ENCODE data around the gene ZHX3.

The ZHX3 gene, protein sequence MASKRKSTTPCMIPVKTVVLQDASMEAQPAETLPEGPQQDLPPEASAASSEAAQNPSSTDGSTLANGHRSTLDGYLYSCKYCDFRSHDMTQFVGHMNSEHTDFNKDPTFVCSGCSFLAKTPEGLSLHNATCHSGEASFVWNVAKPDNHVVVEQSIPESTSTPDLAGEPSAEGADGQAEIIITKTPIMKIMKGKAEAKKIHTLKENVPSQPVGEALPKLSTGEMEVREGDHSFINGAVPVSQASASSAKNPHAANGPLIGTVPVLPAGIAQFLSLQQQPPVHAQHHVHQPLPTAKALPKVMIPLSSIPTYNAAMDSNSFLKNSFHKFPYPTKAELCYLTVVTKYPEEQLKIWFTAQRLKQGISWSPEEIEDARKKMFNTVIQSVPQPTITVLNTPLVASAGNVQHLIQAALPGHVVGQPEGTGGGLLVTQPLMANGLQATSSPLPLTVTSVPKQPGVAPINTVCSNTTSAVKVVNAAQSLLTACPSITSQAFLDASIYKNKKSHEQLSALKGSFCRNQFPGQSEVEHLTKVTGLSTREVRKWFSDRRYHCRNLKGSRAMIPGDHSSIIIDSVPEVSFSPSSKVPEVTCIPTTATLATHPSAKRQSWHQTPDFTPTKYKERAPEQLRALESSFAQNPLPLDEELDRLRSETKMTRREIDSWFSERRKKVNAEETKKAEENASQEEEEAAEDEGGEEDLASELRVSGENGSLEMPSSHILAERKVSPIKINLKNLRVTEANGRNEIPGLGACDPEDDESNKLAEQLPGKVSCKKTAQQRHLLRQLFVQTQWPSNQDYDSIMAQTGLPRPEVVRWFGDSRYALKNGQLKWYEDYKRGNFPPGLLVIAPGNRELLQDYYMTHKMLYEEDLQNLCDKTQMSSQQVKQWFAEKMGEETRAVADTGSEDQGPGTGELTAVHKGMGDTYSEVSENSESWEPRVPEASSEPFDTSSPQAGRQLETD

DNA sequence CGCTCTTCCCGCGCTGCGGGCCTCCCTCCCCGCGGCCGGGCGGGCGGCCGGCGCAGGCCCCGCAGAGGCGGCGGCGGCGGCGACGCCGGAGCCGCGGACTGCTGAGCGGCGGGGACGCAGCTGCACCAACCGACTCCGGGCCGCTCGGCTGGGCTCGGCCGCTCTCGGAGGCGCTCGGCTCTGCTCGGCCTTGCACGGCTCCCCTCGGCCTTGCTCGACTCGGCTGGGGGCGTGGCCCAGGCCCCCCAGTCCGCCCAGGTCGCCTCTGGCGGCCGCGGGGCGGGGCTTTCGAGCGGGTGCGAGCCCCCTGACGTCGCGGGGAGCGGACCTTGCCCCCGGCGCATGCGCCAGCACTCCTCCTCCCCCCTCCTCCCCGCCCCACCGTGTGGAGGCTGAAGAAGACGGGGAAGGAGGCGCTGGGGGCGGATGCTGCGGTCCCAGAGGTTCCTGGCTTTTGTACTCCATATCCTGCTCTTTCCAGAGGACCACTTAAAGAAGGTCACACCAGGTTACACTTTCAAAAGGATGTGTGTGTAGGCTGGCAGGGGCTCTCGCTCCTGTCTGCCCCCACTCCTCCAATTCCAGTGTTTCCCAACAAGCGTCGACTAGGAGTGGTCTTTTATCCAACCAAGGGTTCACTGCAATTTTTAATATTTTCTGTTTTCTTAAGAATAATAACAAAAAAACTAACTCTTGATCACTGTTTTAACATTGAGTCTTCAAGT, at the start of gene ZHX3:
Gene ZHX3, minus strand, starts transcription at position 186 of the 725 bp plus-strand sequence. CDS start 112,815 bp downstream, outside the sequence.
- Histone ChIP-seq H3K27me3 (replicated peaks) (no peaks in the 10 kb centered on the region), H3K4me3 (ENCODE audit: low read depth, low read length) (peak within 1 kb of the TSS; percentile 72), H3K27ac (peak within 1 kb of the TSS; percentile 89), H3K36me3 (replicated peaks) (no peaks in the 10 kb centered on the region)
- in situ Hi-C loops (cut with HindIII; ENCODE audit: low pct_ligation_motif_present, low sequenced_read_pairs): no loop called here
- peak; percentile 89 for DNase-seq
- TF ChIP-seq, protein P1, sequence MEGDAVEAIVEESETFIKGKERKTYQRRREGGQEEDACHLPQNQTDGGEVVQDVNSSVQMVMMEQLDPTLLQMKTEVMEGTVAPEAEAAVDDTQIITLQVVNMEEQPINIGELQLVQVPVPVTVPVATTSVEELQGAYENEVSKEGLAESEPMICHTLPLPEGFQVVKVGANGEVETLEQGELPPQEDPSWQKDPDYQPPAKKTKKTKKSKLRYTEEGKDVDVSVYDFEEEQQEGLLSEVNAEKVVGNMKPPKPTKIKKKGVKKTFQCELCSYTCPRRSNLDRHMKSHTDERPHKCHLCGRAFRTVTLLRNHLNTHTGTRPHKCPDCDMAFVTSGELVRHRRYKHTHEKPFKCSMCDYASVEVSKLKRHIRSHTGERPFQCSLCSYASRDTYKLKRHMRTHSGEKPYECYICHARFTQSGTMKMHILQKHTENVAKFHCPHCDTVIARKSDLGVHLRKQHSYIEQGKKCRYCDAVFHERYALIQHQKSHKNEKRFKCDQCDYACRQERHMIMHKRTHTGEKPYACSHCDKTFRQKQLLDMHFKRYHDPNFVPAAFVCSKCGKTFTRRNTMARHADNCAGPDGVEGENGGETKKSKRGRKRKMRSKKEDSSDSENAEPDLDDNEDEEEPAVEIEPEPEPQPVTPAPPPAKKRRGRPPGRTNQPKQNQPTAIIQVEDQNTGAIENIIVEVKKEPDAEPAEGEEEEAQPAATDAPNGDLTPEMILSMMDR (IDR thresholded peaks at IDR 0.05; ENCODE audit: low read depth, low read length, missing control alignments): no peak

DNA sequence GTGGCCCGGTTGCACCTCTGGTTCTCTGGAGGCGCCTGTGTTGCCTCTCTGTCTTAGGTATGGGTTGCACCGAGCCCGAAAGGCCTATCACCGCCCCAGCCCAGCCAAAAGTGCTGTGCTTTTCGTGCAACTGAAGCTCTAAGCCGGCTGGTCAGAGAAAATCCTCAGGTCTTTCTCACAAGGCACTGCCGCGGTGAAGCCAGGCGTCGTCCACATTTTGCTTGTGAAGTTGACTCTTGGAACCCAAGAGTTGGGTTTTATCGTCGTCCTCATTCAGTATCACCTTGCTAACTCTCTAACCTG, 49.8 kb upstream of the ZHX3 start:
- no peak for DNase-seq
- Histone ChIP-seq H3K36me3 (replicated peaks) (no peaks in the 10 kb centered on the region), H3K27ac (no peak overlapping the region), H3K4me3 (ENCODE audit: low read depth, low read length) (no peak overlapping the region), H3K27me3 (replicated peaks) (peaks cover 33% of the 10 kb centered on the region)
- in situ Hi-C loops (cut with HindIII; ENCODE audit: low pct_ligation_motif_present, low sequenced_read_pairs): no loop called here
- TF ChIP-seq, protein P1 (IDR thresholded peaks at IDR 0.05; ENCODE audit: low read depth, low read length, missing control alignments): no peak

DNA sequence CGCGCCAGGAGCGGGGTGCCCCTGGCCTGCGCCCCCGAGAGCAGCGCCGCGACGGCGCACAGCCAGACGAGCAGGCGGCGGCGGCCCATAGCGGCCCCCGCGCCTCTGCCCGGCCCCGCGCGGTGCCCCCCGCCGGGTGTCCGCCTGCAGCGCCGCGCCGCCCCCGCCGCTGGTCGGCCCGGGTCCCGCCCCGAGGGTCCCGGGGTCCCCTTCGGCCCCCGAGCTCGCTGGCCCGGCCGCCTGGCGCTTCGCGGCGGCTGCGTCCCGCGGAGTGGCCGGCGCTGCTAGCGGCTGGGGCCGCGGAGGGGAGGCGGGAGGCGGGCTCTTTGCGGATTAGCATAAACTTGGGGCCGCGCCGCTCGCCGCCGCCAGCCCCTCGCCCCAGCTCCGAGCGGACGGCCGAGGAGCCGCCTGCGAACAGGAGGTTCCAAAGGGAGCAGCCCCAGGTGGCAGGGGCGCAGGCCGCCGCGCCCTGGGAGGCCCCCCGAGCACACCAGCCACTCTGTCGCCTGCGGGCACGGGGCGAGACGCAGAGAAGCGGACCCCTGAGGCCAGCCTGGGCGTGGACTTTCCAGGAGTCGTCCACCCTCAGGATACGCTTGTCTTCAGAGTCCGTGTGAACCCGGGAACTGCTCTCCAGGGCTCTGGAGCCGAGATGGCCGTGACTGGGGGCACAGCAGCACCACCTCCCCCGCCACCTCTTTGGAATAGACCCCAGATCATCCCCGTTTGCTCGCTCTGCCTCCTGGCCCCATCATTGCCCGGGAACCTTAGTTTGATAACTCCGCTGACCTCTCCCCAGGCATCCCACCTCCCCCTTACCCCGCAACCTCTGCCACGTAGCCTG, 49.2 kb upstream of the ZHX3 start, which contains the start of gene EMILIN3:
Gene EMILIN3, minus strand, starts transcription at position 273 of the 847 bp plus-strand sequence. Its CDS starts 184 bp downstream, at position 89.
- Histone ChIP-seq H3K27me3 (replicated peaks) (peaks cover 33% of the 10 kb centered on the region), H3K4me3 (ENCODE audit: low read depth, low read length) (peak within 1 kb of the TSS; percentile 26), H3K27ac (no peak within 1 kb of the TSS), H3K36me3 (replicated peaks) (no peaks in the 10 kb centered on the region)
- in situ Hi-C loops (cut with HindIII; ENCODE audit: low pct_ligation_motif_present, low sequenced_read_pairs): no loop called here
- no peak for DNase-seq
- TF ChIP-seq, protein P1 (IDR thresholded peaks at IDR 0.05; ENCODE audit: low read depth, low read length, missing control alignments): no peak

DNA sequence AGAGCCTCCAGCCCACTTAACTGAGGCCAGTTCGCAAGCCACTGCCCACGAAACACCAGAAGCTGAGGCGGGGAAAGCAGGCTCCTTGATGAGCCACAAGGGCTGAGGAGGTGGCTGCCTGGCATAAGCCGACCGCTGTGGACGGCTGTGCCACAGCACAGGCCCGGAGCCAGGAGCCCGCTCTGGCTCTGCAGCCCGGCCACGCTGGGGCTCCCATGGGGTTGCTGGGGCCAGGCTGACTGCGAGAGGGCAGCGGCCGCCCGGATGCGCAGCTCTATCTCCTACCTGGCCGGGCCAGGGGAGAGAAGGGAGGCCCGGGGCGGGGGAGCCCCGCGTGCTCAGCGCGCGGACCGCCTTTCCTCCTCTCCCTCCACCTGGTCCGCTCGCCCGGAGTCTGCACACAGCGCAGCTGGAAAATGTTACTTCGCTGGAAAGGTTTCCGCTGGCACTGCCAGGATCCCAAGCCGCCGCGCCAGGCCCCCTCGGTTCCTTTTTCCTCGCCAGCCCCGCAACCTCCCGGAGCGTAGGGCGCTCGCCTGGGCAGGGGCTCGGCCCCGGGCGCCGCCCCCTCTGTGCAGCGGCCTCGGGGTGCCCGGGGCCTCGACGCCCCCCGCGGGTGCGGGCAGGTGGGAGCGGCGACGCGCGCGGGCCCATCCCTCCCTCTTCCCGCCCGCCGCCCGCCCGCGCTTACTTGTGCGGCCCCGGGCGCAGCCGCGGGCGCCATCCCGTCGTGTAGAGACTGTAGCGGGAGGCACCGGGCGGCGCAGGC, 48.4 kb upstream of the ZHX3 start:
- in situ Hi-C loops (cut with HindIII; ENCODE audit: low pct_ligation_motif_present, low sequenced_read_pairs): no loop called here
- TF ChIP-seq, protein P1 (IDR thresholded peaks at IDR 0.05; ENCODE audit: low read depth, low read length, missing control alignments): no peak
- no peak for DNase-seq
- Histone ChIP-seq H3K27ac (no peak overlapping the region), H3K4me3 (ENCODE audit: low read depth, low read length) (no peak overlapping the region), H3K27me3 (replicated peaks) (peaks cover 33% of the 10 kb centered on the region), H3K36me3 (replicated peaks) (no peaks in the 10 kb centered on the region)

Data from brain microvascular endothelial cell (primary cell).